SK-N-SH (cell line): ENCODE measurements around the gene XRCC5. TPM values are rescaled to one million over a fixed set of nuclear protein-coding genes. Genes with fewer than 3 reads are reported as not detected.

ENCODE experiments used
- CTCF ChIA-PET: fragments of 300-600, 350-600 bp; formaldehyde crosslinking; extraction: SDS; loops from one replicate; lab custom pipeline; 2021; lab: Yijun Ruan, JAX
- POLR2A ChIA-PET: fragments of 350-600 bp; sonication (Branson Sonifier 250); formaldehyde crosslinking; extraction: SDS; loops from one replicate; lab custom pipeline; 2020; ENCODE audit warnings: antibody characterized with exemption, inconsistent platforms; lab: Yijun Ruan, JAX
- DNase-seq: peaks from one replicate; pipeline ENCODE4 v3.0.0; 2012
- H2AFZ ChIP-seq: fragments of 200-600 bp; sonication (generic); 2 replicates; pipeline ENCODE4 v1.8.1; 2016; ENCODE audit warnings: antibody characterized with exemption, mild to moderate bottlenecking, low read depth
- H3F3A ChIP-seq: fragments of 200-600 bp; sonication (generic); replicated peaks from 2 replicates; pipeline ENCODE3; 2016; ENCODE audit warnings: antibody characterized with exemption, mild to moderate bottlenecking; ENCODE audit not compliant: insufficient read depth
- H3K27ac ChIP-seq, 2 experiments: fragments of 200-500 bp in 1 of 2; fragments of 200-600 bp in 1 of 2; sonication (Bioruptor generic) in 1 of 2; sonication (generic), shearing (Covaris generic) in 1 of 2; 2 replicates each; pipeline versions ENCODE4 v1.5.1 to v1.6.1; 2014 to 2016; ENCODE audit warnings: low read depth in 2 of 2, inconsistent platforms in 1 of 2, low read length in 1 of 2, mild to moderate bottlenecking in 1 of 2, mixed read lengths in 1 of 2
- H3K27me3 ChIP-seq: fragments of 200-600 bp; sonication (generic), shearing (Covaris generic); 2 replicates; pipeline ENCODE4 v1.6.1; 2016; ENCODE audit warnings: mixed run types; ENCODE audit not compliant: insufficient read depth
- H3K36me3 ChIP-seq, 2 experiments: fragments of 200-500 bp in 1 of 2; fragments of 200-600 bp in 1 of 2; sonication (Bioruptor generic) in 1 of 2; sonication (generic) in 1 of 2; replicated peaks in 1 of 2; 2 replicates each; pipeline versions ENCODE3 to v1.5.1; 2014 to 2016; ENCODE audit warnings: low read length in 1 of 2, mild to moderate bottlenecking in 1 of 2; ENCODE audit not compliant: insufficient read depth in 2 of 2, control insufficient read depth in 1 of 2
- H3K4me1 ChIP-seq, 2 experiments: fragments of 200-500 bp in 1 of 2; fragments of 200-600 bp in 1 of 2; sonication (Bioruptor generic) in 1 of 2; sonication (generic), shearing (Covaris generic) in 1 of 2; 2 replicates each; pipeline versions ENCODE4 v1.5.1 to v1.6.1; 2014 to 2016; ENCODE audit warnings: low read depth in 1 of 2, low read length in 1 of 2, mixed run types in 1 of 2; ENCODE audit not compliant: insufficient read depth in 2 of 2, control insufficient read depth in 1 of 2
- H3K4me2 ChIP-seq: fragments of 200-600 bp; sonication (generic), shearing (Covaris generic); 2 replicates; pipeline ENCODE4 v1.6.1; 2017; ENCODE audit warnings: mixed run types
- H3K4me3 ChIP-seq, 2 experiments: fragments of 200-500 bp in 1 of 2; fragments of 200-600 bp in 1 of 2; sonication (Bioruptor generic) in 1 of 2; sonication (generic), shearing (Covaris generic) in 1 of 2; 2 replicates each; pipeline versions ENCODE4 v1.5.1 to v1.8.1; 2014 to 2016; ENCODE audit warnings: low read depth in 2 of 2, inconsistent platforms in 1 of 2, low read length in 1 of 2, mild to moderate bottlenecking in 1 of 2, mixed read lengths in 1 of 2, moderate library complexity in 1 of 2
- H3K79me2 ChIP-seq: fragments of 200-600 bp; sonication (generic); 2 replicates; pipeline ENCODE4 v1.8.1; 2017; ENCODE audit warnings: mild to moderate bottlenecking; ENCODE audit not compliant: insufficient read depth
- H3K9ac ChIP-seq: fragments of 200-600 bp; sonication (generic); 2 replicates; pipeline ENCODE4 v1.6.1; 2017; ENCODE audit warnings: mixed run types
- H3K9me2 ChIP-seq: fragments of 200-600 bp; sonication (generic); 2 replicates; pipeline ENCODE4 v1.6.1; 2017; ENCODE audit warnings: mixed run types
- H3K9me3 ChIP-seq: fragments of 200-600 bp; sonication (generic); 2 replicates; pipeline ENCODE4 v1.6.1; 2017; ENCODE audit warnings: mixed run types, mild to moderate bottlenecking, moderate library complexity
- H4K20me1 ChIP-seq: fragments of 200-600 bp; sonication (generic); 2 replicates; pipeline ENCODE4 v1.6.1; 2017; ENCODE audit warnings: mild to moderate bottlenecking, mixed run types; ENCODE audit not compliant: insufficient read depth
- CHD2 ChIP-seq: fragments of 150-350 bp; IDR thresholded peaks from 2 replicates; pipeline ENCODE4 v1.6.1; 2018; ENCODE audit warnings: low read length; ENCODE audit not compliant: partially characterized antibody
- EP300 ChIP-seq, 2 experiments: IDR thresholded peaks; 2 replicates each; pipeline versions ENCODE4 v1.4.0 to v1.6.1; 2012; ENCODE audit warnings: borderline replicate concordance in 1 of 2, low read depth in 1 of 2, low read length in 1 of 2
- FOXJ3 ChIP-seq: sonication (generic); formaldehyde crosslinking; IDR thresholded peaks from 2 replicates; pipeline ENCODE4 v1.5.1; 2020; ENCODE audit warnings: mild to moderate bottlenecking, missing genetic modification reagents
- FOXM1 ChIP-seq: IDR thresholded peaks from 2 replicates; pipeline ENCODE4 v1.4.0; 2012; ENCODE audit warnings: low read depth, mild to moderate bottlenecking
- GABPA ChIP-seq: IDR thresholded peaks from 2 replicates; pipeline ENCODE4 v1.4.0; 2012; ENCODE audit warnings: low read depth, mild to moderate bottlenecking
- GATA2 ChIP-seq: sonication (generic); formaldehyde crosslinking; IDR thresholded peaks from 2 replicates; pipeline ENCODE4 v1.5.0; 2020; ENCODE audit warnings: mild to moderate bottlenecking, missing genetic modification reagents
- MXI1 ChIP-seq: IDR thresholded peaks from 2 replicates; pipeline ENCODE4 v1.6.1; 2012; ENCODE audit warnings: mild to moderate bottlenecking, low read depth, low read length, improper control_type of control experiment
- NRF1 ChIP-seq: IDR thresholded peaks from 2 replicates; pipeline ENCODE4 v1.6.1; 2012; ENCODE audit warnings: low read depth, mild to moderate bottlenecking, low read length
- RFX5 ChIP-seq: IDR thresholded peaks from 2 replicates; pipeline ENCODE4 v1.6.1; 2012; ENCODE audit warnings: mild to moderate bottlenecking, improper control_type of control experiment, low read length
- RXRA ChIP-seq: IDR thresholded peaks from 2 replicates; pipeline ENCODE4 v1.4.0; 2012; ENCODE audit warnings: low read depth, mild to moderate bottlenecking, borderline replicate concordance
- SIN3A ChIP-seq: IDR thresholded peaks from 2 replicates; pipeline ENCODE4 v1.6.1; 2012; ENCODE audit warnings: low read depth, mild to moderate bottlenecking, low read length, moderate library complexity, borderline replicate concordance
- SMC3 ChIP-seq: IDR thresholded peaks from 2 replicates; pipeline ENCODE4 v1.6.1; 2012; ENCODE audit warnings: low read depth, low read length, improper control_type of control experiment
- TAF1 ChIP-seq: IDR thresholded peaks from 2 replicates; pipeline ENCODE4 v1.6.1; 2012; ENCODE audit warnings: low read depth, mild to moderate bottlenecking, low read length, moderate library complexity, borderline replicate concordance
- TCF12 ChIP-seq: IDR thresholded peaks from 2 replicates; pipeline ENCODE4 v1.4.0; 2012
- TEAD4 ChIP-seq: IDR thresholded peaks from 2 replicates; pipeline ENCODE4 v1.4.0; 2012; ENCODE audit warnings: mild to moderate bottlenecking, borderline replicate concordance; ENCODE audit not compliant: insufficient read depth
- YY1 ChIP-seq: IDR thresholded peaks from 2 replicates; pipeline ENCODE4 v1.4.0; 2012; ENCODE audit warnings: low read depth, mild to moderate bottlenecking
- polyA plus RNA-seq, 3 experiments: library from polyadenylated mRNA; depleted of rRNA; stranded (reverse); fragments of >200 nt; gene quantifications; 2 replicates each; pipeline ENCODE4 v1.2.3, GENCODE V29; 2012
- TF ChIP-seq, protein P1 (sequence below): IDR thresholded peaks from 2 replicates; pipeline ENCODE4; 2012
- TF ChIP-seq, protein P2 (sequence below): fragments of 150-350 bp; IDR thresholded peaks from 2 replicates; pipeline ENCODE4 v1.6.1; 2016; ENCODE audit warnings: mild to moderate bottlenecking, low read depth, low read length
- TF ChIP-seq, protein P3 (sequence below): IDR thresholded peaks from 2 replicates; pipeline ENCODE4 v1.4.0; 2012; ENCODE audit warnings: low read depth, borderline replicate concordance
- TF ChIP-seq, protein P4 (sequence below): fragments of 200-600 bp; sonication (generic); IDR thresholded peaks from 2 replicates; pipeline ENCODE4 v1.6.1; 2017; ENCODE audit warnings: antibody characterized with exemption, mild to moderate bottlenecking, moderate library complexity

The XRCC5 gene
- polyA plus RNA-seq, 1 of the 3 experiments (the other 2 are of a cell fraction), result 125 TPM

DNA sequence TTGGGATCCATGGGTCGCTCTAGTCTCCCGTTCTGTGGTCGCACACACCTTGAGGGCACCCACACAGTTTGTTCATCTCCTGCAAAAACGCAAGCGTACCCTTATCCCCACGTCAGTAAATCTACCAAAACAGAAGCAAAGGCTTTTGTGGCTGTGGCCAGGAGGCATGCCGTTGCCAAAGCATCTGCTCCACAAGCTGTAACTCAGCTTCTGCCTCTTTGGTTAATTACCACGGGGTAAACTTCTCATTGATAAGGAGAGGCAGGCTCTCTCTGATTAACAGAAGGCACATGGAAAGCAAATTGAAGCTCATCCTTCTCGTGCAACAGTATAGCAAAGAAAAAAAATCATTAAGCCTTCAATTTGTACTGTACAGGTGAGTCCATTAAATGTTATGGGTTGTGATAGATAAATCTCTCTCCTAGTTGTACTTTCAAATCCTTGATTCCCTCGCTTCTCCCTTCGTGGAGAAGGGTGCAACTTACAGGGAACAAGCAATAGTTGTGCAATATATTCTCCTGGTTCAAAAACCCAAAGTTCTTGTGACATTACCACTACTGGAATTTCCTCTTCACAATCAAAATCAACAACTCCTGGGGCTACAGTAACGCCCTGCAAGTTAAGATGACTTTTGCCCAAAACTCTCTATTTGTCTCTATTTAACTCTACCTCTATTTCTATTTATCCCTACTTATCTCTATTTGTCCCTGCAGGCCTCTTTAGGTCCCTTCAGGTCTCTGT is 37.9 kb upstream of the XRCC5 start (continued):
- TF ChIP-seq RXRA, result no peak
- no peak for TF ChIP-seq GABPA
- TF ChIP-seq TEAD4, result no peak
- no peak for TF ChIP-seq GATA2 (CRISPR knock-in tag)

DNA sequence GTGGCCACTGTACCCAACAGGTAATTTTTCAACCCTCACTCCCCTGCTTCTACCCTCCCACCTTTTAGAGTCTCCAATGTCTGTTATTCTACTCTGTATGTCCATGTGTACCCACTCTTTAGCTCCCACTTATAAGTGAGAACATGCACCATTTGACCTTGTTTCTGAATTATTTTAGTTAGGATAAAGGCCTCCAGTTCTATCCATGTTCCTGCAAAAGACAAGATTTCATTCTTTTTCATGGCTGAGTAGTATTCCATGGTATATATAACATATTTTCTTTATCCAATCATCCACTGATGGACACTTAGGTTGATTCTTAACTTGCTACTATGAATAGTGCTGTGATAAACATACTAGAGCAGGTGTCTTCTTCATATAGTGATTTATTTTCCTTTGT is 36.7 kb upstream of the XRCC5 start:
- H3K9me3 ChIP-seq, result no peaks in the 10 kb centered on the region
- CTCF ChIA-PET, result no interaction called here
- peaks cover 0 to 4% of the 10 kb centered on the region in 2 experiments; a peak in 1 of 4 replicates for H3K4me1 ChIP-seq
- peaks cover 11% of the 10 kb centered on the region for H3F3A ChIP-seq
- no peak for TF ChIP-seq EP300 (IDR thresholded peaks at IDR 0.05; ENCODE audit: borderline replicate concordance in 1 of 2, low read depth in 1 of 2, low read length in 1 of 2)
- TF ChIP-seq, all 33 proteins: peak for 0
- H3K36me3 ChIP-seq, result peaks cover 0 to 6% of the 10 kb centered on the region in 2 experiments
- H4K20me1 ChIP-seq, result no peaks in the 10 kb centered on the region
- no peak overlapping the region for H3K27ac ChIP-seq
- H3K79me2 ChIP-seq, result 0 out of 2 replicates have a peak, but pooled peaks cover 3% of the 10 kb centered on the region
- H3K9ac ChIP-seq, result no peak overlapping the region
- DNase-seq, result no peak
- no peak overlapping the region for H3K4me3 ChIP-seq
- H2AFZ ChIP-seq, result no peak overlapping the region
- POLR2A ChIA-PET, result no interaction called here
- H3K9me2 ChIP-seq, result no peaks in the 10 kb centered on the region
- H3K27me3 ChIP-seq, result no peaks in the 10 kb centered on the region
- no peak overlapping the region for H3K4me2 ChIP-seq

DNA sequence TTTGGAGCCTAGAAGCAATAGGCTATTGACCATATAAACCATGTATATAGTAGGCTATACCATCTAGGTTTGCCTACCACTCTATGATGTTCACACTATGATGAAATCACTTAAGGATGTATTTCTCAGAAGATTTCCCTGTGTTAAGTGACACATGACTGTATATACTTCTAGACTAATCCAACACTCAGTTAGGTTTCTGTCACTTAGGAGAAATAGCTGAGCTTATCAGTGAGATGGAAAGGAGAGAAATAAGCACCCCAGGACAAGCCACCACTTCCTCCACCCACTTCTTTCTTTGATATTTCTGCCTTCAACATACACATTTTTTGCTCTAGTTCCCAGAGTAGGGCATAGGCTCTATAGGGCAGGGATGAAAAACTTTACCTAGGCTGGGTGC is 35.4 kb upstream of the XRCC5 start:
- H4K20me1 ChIP-seq, result no peaks in the 10 kb centered on the region
- CTCF ChIA-PET, result no interaction called here
- no peak for DNase-seq
- H3K4me2 ChIP-seq, result no peak overlapping the region
- peaks cover 15% of the 10 kb centered on the region for H3F3A ChIP-seq
- 0 out of 2 replicates have a peak, but pooled peaks cover 4% of the 10 kb centered on the region for H3K79me2 ChIP-seq
- peaks cover 0 to 6% of the 10 kb centered on the region in 2 experiments for H3K36me3 ChIP-seq
- H3K27me3 ChIP-seq, result no peaks in the 10 kb centered on the region
- H3K27ac ChIP-seq, result no peak overlapping the region
- H3K9ac ChIP-seq, result no peak overlapping the region
- no peaks in the 10 kb centered on the region for H3K9me3 ChIP-seq
- H3K4me3 ChIP-seq, result no peak overlapping the region
- POLR2A ChIA-PET, result interaction anchor here (0.7 kb wide), 1 partner anchor 8 kb away, joined by 3 read pairs; the partner anchor contains the start of genes PECR and TMEM169
- H3K9me2 ChIP-seq, result no peaks in the 10 kb centered on the region
- H2AFZ ChIP-seq, result no peak overlapping the region
- peaks cover 0 to 4% of the 10 kb centered on the region in 2 experiments; a peak in 1 of 4 replicates for H3K4me1 ChIP-seq
- no peak for TF ChIP-seq NRF1
- TF ChIP-seq SIN3A, result no peak
- TF ChIP-seq, protein P1, sequence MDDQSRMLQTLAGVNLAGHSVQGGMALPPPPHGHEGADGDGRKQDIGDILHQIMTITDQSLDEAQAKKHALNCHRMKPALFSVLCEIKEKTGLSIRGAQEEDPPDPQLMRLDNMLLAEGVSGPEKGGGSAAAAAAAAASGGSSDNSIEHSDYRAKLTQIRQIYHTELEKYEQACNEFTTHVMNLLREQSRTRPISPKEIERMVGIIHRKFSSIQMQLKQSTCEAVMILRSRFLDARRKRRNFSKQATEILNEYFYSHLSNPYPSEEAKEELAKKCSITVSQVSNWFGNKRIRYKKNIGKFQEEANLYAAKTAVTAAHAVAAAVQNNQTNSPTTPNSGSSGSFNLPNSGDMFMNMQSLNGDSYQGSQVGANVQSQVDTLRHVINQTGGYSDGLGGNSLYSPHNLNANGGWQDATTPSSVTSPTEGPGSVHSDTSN, result no peak
- TF ChIP-seq, protein P2, sequence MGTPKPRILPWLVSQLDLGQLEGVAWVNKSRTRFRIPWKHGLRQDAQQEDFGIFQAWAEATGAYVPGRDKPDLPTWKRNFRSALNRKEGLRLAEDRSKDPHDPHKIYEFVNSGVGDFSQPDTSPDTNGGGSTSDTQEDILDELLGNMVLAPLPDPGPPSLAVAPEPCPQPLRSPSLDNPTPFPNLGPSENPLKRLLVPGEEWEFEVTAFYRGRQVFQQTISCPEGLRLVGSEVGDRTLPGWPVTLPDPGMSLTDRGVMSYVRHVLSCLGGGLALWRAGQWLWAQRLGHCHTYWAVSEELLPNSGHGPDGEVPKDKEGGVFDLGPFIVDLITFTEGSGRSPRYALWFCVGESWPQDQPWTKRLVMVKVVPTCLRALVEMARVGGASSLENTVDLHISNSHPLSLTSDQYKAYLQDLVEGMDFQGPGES, result no peak
- TF ChIP-seq YY1, result no peak
- no peak for TF ChIP-seq TCF12
- TF ChIP-seq RFX5, result no peak
- TF ChIP-seq SMC3, result no peak
- TF ChIP-seq CHD2, result no peak
- TF ChIP-seq, protein P3, sequence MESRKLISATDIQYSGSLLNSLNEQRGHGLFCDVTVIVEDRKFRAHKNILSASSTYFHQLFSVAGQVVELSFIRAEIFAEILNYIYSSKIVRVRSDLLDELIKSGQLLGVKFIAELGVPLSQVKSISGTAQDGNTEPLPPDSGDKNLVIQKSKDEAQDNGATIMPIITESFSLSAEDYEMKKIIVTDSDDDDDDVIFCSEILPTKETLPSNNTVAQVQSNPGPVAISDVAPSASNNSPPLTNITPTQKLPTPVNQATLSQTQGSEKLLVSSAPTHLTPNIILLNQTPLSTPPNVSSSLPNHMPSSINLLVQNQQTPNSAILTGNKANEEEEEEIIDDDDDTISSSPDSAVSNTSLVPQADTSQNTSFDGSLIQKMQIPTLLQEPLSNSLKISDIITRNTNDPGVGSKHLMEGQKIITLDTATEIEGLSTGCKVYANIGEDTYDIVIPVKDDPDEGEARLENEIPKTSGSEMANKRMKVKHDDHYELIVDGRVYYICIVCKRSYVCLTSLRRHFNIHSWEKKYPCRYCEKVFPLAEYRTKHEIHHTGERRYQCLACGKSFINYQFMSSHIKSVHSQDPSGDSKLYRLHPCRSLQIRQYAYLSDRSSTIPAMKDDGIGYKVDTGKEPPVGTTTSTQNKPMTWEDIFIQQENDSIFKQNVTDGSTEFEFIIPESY, result no peak
- no peak for TF ChIP-seq TAF1
- no peak for TF ChIP-seq FOXM1
- no peak for TF ChIP-seq FOXJ3 (CRISPR knock-in tag)
- TF ChIP-seq MXI1, result no peak
- TF ChIP-seq, protein P4, sequence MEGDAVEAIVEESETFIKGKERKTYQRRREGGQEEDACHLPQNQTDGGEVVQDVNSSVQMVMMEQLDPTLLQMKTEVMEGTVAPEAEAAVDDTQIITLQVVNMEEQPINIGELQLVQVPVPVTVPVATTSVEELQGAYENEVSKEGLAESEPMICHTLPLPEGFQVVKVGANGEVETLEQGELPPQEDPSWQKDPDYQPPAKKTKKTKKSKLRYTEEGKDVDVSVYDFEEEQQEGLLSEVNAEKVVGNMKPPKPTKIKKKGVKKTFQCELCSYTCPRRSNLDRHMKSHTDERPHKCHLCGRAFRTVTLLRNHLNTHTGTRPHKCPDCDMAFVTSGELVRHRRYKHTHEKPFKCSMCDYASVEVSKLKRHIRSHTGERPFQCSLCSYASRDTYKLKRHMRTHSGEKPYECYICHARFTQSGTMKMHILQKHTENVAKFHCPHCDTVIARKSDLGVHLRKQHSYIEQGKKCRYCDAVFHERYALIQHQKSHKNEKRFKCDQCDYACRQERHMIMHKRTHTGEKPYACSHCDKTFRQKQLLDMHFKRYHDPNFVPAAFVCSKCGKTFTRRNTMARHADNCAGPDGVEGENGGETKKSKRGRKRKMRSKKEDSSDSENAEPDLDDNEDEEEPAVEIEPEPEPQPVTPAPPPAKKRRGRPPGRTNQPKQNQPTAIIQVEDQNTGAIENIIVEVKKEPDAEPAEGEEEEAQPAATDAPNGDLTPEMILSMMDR, result no peak
- TF ChIP-seq GATA2 (CRISPR knock-in tag), result no peak
